ENCODE results near the gene ING4.
A peak's percentile ranks its signal among the peaks of the same experiment; 100 is the strongest.

ING4 gene

DNA sequence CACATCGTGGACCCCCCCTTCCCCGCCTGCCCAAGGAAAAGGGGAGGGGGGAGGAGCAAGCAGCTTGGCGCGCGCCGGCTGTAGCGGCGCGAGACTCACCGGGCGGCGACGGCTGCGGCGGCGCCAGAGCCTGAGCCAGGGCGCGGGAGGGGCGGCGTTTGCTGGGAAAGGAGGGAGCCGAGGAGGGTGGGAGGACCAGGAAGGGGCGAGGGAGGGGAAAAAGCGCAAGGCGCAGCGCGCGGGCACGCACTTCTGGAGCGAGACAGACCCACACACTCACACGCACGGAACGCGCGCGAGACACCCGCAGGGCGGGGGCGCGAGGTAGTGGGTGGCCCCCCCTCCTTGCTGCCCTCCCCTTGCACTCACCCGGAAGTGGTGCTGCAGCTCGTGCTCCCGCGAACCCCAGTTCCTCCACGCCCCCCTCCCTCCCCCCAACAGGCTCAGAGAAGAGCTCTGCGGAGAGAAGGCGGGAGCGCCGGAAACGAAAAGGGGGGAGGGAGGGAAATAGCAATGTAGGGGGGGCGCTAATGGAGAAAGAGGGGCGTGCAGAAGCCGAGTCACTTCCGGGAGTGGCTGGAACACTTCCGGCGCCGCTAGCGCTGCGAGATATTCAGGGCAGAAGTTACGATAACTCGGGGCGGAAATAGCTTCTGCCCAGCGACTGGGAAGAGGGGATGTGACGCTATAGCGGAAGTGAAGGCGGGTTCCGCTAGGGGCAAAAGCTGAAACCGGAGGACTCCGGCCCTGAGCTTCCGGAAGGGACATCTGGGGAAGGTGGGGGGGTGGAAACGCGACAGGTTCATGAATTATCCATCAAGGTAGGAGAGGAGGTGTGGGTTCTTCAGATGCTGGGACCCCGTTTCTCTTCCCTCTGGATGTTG lies 26.3 kb upstream of the ING4 start, which contains the start of gene ZNF384:
Gene ZNF384, minus strand, starts transcription at position 377 of the 884 bp plus-strand sequence. CDS start 9,855 bp downstream, outside the sequence.
- Histone ChIP-seq H3K4me3 (peak within 1 kb of the TSS; percentile 71 to 93 (median 86)), H3K27ac (peak within 1 kb of the TSS; percentile 85 to 100 (median 98))

DNA sequence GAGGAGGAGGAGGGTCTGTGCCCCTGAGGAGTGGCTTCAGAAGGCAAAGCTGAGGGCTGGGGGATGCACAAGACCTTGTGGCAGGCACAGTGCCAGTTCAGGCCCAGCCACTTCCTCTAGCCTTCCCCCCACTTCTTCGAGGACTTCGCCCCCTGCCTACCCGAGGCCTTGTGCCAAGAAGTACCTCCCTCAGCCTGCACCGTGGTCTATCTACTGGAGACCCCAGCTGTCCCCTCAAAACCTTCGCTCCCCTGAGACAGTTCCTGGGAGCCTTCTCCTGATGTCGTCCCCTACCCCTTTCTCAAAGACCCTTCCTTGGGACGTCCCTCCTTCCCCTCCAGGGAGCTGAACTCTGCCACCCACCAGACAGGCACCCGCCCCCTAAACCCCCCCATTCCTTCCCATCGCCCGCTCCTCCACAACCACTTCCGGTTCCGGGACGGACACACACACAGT lies 25.7 kb upstream of the ING4 start:
- H3K27ac ChIP-seq: peak overlapping the region; percentile 85 to 100 (median 98)
- H3K4me3 ChIP-seq: peak overlapping the region; percentile 71 to 93 (median 86)

DNA sequence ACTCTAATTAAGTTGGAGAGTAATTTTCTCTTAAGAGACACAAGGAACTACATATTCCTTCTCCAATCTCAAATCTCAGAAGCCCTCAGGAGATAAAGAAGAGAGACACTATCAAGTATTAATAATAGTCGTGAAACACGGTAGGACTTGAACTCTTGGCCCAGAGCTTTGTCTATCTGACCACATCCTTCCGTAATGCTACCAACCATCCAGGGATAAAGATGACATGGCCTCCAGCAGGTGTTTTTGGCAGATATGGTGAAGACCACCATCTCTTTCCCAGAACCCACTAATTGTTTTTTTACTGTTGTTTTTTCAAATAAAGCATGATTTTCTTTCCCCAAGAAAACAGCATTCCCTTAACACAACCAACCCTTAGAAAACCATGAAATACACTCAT lies 22.9 kb upstream of the ING4 start:
- Histone ChIP-seq H3K27ac (no peak overlapping the region), H3K4me3 (no peak overlapping the region)

DNA sequence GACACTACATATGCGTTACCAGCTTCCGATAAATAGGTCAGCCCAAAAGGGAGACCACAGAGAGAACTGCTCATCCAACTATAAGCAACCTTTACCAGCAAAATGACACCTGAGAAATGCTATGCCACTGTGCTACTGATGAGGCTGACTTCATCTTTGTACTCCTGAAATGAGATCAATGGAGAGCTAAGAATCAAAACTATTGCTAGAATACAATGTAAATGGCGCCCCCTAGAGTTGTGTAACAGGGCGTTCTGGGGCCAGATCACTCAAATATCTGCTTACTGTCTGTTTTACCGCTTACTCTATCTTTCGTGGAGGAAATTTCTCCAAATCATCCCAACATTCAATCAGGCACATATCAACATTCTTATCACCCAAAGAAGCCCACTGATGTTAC lies 21.7 kb upstream of the ING4 start:
- Histone ChIP-seq H3K4me3 (no peak overlapping the region), H3K27ac (no peak overlapping the region)

DNA sequence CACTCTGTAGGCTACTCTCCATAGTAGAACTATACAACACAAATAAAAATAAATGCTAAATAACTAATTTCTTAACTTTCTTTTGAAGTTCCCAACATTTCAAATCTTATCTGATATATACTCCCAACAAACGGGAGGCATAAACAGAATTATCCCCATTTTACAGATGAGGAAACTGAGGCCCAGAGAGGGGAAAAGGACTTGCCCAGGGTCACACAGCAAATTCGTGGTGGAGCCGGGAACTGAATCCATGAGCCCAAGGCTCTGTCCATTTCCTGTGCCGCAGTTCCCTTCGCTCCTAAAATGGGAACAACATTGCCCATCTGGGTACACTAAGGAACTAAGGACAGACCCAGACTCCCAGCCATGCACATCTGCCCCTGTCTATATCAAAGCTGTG lies 14.0 kb upstream of the ING4 start:
- Histone ChIP-seq H3K4me3 (no peak overlapping the region), H3K27ac (no peak overlapping the region)

DNA sequence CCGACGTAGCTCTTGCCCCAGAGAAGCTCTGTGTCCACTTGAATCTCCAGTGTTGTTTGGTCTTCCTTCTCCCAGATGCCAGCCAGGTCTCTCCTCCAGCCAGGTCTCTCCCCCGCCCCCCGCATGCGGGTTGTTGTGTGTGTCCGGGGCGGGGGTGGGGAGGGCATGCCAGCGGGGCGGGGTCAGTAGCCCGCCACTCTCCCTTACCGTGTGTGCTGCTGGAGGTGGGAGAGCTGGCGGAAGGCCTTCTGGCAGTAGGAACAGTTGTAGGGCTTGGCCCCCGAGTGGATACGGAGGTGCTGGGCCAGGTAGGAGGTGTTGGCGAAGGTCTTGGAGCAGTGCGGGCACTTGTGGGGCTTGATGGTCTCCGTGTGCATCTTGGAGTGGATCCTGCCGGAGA lies 9.2 kb upstream of the ING4 start:
- Histone ChIP-seq H3K27ac (no peak overlapping the region), H3K4me3 (no peak overlapping the region)

DNA sequence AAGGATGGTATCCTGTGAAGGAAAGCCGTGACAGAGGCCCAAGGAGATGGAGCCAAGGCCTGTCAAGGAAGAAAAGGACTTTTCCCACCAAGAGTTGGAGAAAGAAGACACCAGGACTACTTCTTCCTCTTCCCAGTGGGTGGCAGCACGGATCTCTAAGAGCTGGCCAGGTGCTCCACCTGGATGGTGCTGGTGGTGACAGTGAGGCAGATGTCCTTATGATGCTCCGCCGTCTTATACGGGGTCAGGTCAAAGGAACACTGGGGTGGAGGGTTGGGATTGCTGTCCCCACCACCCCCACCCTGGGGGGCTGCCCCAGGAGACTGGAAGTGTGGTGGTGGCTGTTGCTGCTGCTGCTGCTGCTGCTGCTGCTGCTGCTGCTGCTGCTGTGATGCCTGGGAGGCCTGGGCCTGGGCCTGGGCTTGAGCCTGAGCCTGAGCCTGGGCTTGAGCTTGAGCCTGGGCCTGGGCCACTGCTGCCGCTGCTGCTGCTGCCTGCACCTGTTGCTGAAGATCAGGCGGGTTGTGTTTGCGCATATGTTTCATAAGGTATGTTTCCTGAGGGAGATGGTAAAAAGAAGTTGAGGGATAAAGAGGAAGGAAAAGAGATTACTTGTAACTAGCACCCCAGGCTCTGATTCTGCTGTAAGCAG lies 4.8 kb upstream of the ING4 start:
- no peak overlapping the region for H3K4me3 ChIP-seq
- no peak overlapping the region for H3K27ac ChIP-seq

DNA sequence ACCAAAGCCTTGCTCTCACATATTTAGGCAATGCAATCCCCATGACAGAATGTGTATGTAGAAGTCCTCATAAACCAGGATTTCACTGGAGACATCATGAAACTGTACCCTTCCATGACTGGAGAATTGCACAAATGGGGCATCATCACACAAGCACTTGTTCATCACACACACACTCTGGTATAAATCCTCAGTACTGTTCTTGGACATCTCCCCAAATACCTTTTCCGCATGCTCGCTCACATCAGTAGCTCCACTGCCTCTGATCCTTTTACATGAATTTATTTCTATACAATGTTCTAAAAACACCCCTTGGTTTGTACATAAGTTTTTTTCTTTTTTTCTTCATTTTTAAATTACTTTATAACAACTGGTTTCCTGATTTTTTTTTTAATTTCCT lies 3.3 kb upstream of the ING4 start:
- Histone ChIP-seq H3K4me3 (no peak overlapping the region), H3K27ac (no peak overlapping the region)

DNA sequence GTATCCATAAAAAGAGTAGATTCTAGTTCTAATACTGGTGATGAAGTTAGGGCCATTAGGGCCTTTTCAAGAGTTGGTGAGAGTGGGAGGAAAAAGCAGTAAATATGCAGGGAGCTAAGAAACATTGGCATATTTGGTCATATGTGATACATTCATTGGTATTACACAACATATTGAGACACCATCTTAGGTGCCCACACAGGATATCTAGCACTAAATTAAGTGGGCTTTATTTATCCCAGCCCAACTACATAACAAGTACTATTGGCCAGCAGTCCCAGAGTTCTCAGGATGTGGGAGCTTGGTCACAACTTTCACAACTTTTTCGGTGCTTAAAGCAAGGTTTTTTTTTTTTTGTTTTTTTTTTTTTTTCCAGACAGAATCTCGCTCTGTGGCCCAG lies 2.0 kb upstream of the ING4 start:
- no peak overlapping the region for H3K27ac ChIP-seq
- no peak overlapping the region for H3K4me3 ChIP-seq

DNA sequence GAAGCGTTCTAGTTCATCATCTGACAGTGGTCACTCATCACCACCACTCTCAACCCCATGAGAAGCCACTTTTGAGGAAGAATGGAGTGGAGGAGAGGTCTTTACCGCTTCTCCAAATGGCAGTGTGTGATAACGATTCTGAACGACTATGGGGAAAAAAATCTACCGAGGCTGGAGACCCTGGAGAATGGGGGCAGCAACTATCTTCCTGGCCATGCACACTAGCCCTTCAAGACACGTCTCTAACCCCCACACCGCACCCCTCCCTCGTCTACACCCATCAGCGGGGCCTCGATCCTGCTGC lies 365 bp downstream of the ING4 start:
- H3K27ac ChIP-seq: peak overlapping the region in 20 of 21 experiments; percentile 40 to 84 (median 74)
- H3K4me3 ChIP-seq: peak overlapping the region; percentile 64 to 83 (median 70)

DNA sequence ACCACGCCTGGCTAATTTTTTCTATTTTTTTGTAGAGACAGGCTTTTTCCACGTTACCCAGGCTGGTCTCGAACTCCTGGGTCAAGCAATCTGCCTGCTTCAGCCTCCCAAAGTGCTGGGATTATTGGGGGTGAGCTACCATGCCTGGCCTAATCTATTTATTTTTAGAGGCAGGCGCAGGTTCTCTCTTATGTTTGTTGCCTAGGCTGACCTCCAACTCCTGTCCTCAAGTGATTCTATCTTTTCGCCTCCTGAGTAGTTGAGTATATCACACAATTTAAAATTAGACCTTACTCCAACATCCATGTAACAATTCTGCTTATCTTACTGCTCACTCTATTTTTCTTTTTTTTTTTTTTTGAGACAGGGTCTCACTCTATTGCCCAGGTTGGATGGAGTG lies 8.9 kb downstream of the ING4 start:
- no peak overlapping the region for H3K4me3 ChIP-seq
- H3K27ac ChIP-seq: no peak overlapping the region

DNA sequence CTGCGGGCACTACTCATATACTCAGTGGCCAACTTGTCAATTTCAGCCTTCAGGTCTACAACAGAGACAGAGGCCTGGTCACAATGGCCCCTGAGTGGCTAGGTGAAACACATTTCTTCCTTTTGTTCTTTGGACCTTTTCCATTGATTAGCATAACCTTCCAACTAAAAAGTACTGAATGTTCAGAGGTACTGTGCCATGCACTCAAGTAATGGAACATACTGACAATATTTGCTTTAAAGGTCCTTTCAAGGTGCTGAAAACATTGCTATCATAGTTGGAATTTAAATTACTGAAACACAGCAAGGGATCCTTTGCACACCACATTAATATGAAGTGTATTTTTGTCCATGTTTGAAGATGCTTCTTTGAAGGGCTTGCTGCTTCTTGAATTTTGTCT lies 9.6 kb downstream of the ING4 start:
- H3K4me3 ChIP-seq: no peak overlapping the region
- no peak overlapping the region for H3K27ac ChIP-seq

DNA sequence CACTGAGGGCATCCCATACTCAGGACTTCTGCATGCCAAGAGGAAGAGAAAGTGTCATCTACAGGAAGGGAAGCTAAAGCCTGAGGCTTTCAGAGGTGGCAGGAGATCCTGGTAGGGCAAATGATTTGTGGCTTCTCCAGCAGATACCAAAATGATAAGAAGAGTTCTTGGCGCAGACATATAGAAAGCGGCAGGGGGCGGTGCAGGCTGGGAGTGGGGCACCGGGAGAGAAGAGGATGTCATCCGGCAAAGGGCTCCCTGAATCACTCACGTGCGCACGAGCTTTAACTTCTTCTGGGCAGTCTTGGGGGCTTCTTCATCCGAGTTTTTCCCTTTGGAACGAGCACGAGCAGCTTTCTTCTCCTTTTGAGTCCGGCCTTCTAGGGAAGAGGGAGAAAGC lies 10.5 kb downstream of the ING4 start:
- H3K4me3 ChIP-seq: no peak overlapping the region
- H3K27ac ChIP-seq: no peak overlapping the region

DNA sequence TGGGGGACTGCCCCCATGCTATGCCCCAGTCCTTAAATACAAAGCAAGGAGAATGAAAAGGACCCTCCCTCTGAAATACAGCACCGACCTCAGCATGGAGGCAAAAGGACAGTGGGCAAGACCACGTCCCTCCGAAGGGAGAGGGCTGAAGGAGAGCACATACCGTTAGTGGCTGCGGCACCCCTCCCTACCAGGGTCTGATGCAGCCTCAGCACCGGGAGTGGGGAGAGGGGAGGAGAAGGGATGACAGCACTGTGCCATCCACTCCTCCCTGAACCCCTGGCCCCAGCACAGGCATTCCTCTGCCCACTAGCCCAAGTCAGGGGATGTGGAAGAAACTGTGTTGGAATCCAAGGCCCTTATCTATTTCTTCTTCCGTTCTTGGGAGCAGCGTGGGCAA lies 12.1 kb downstream of the ING4 start:
- Histone ChIP-seq H3K4me3 (no peak overlapping the region), H3K27ac (no peak overlapping the region)

DNA sequence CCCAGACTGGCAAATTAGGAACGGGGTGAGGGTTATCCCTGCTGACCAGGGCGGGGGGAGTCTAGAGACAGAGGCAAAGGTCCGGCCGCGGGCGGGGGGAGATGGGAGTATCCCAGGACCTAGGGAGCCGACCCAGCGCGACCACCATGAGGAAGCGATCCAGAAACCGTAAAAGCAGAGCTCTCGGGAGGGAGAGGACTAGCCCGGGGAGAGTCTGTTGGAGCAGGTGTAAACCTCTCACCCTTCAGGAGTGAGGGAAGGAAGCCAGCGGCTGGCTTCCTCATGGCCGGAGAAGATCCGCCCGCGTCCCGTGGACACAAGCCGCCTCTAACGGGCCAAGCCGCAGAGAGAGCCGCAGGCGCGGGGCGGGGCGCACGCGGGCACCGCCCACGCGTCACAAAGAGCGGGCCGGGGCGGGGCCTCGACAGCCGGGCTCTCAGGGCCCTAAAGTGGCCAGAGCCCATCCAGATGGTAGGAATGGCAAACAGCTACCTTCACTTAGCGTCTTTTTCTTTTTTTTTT lies 15.8 kb downstream of the ING4 start, which contains the start of gene ACRBP:
Gene ACRBP, minus strand, starts transcription at position 350 of the 522 bp plus-strand sequence. Its CDS starts 66 bp downstream, at position 284.
- H3K27ac ChIP-seq: peak within 1 kb of the TSS in 18 of 21 experiments; percentile 6 to 70 (median 44)
- H3K4me3 ChIP-seq: peak within 1 kb of the TSS; percentile 10 to 35 (median 23)

DNA sequence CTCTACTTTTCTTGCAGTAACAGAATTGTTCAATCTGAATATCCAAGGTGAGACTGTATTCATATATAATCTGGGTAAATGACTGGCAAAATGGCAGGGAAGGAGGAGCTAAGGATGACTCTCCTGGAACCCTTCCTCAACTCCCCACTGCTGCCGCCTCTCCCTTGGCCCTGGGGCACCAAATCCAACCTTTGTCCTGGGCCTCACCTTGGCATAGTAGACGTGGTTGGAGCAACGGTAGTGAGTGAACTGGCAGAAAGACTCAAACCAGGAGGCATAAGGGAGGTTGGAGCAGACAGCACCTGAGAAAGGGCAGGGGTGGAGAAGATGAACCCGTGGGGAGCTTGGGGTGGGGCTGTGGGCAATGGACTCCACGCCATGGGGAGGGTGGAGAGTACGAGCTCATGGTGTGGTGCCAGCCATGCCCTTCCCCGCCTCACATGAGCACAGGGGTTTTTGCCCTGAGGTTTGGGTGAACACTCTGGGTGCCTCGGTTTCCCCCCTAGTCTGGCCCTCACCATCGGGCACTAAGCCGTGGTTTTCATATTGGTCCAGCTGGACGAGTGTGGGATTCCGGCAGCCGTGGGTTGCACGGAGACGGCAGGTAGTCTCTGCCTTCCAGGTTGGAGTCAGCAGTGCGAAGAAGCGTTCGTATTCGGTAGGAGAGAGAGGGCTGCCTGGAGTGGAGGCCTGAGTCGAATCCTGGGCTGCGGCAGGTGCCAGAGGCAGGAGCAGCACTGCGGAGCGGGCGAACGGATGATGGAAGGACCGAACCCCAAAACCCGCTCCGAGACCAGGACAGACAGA lies 16.4 kb downstream of the ING4 start:
- peak overlapping the region in 18 of 21 experiments; percentile 6 to 70 (median 44) for H3K27ac ChIP-seq
- H3K4me3 ChIP-seq: peak overlapping the region; percentile 10 to 35 (median 23)

DNA sequence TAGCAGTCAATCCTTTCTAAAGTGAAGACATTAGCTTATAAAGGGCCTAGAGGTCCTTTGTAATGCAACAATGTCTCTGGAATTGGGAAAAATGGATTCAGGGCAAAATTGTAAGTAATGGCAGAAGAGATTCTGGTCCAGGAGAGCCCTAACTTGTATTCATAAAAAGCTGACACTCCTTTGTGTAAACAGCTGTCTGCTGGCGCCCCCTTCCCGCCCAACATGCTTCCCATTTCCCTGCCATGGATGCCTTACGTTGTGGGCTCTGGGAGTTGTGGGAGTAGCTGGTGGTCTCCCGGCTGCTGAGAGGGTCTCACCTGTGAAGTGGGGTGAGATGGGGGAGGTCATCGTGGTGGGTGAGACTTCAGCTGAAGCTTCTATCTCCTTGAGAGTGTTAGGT lies 18.0 kb downstream of the ING4 start:
- peak overlapping the region in 10 of 21 experiments; percentile 4 to 78 (median 64) for H3K27ac ChIP-seq
- no peak overlapping the region for H3K4me3 ChIP-seq

DNA sequence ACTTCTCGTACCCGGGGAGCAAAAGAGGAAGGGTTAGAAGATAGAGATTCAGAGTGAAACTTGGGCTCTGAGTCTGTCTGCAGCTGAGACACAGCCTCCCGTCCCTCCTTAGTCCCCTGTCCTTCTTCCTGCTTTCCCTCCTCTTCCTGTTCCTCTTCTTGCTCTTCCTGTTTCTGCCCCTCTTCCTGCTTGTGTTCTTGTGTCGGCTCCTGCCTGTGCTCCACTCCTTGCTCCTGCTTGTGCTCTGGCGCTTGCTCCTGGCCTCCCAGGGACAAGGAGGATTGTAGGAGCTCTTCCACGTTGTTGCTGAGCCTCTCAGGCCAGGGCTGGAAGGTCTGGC lies 18.7 kb downstream of the ING4 start:
- Histone ChIP-seq H3K27ac (peak overlapping the region in 13 of 21 experiments; percentile 4 to 78 (median 62)), H3K4me3 (no peak overlapping the region)

DNA sequence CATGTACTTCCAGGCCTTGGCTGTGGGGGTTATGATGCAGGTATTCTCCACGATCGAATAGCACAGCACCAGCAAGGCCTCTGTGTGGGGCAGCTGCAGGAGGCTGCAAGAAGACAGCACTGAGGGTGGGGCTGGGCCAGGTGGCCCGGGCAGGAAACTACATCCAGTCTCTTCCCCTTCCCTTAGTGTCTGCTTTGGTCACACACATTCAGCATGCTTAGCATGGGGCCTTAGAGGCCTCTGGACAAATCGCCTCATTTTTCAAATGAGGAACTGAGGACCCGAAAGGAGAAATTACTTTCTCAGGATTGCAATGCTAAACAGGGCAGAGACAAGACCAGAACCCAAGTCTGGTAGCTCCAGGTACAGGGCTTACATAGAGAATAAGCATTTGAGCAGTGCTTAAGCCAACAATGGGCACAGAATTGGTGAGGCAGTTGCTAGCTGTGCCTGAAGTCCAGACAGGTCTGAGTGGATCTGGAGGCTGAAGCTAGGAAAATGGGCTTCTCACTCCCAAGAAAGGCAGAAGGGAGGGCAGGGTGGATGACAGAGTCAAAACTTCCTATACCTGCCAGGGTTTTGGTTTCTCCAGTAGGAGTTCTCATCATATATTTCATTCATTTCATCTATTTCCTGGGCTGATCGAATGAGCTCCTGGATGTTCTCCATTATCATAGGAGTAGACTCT lies 19.2 kb downstream of the ING4 start:
- Histone ChIP-seq H3K27ac (peak overlapping the region in 9 of 21 experiments; percentile 21 to 78 (median 54)), H3K4me3 (no peak overlapping the region)
